GM19395 (cell line): ENCODE data around the gene TRIP10.
A peak's percentile ranks its signal among the peaks of the same experiment; 100 is the strongest.

ENCODE experiments used
- ATAC-seq: cut with Tn5 transposase; IDR thresholded peaks from one replicate; pipeline ENCODE4 v1.9.1; 2021; ENCODE audit warnings: mild to moderate bottlenecking, moderate library complexity; ENCODE audit not compliant: unreplicated experiment

TRIP10 gene

DNA sequence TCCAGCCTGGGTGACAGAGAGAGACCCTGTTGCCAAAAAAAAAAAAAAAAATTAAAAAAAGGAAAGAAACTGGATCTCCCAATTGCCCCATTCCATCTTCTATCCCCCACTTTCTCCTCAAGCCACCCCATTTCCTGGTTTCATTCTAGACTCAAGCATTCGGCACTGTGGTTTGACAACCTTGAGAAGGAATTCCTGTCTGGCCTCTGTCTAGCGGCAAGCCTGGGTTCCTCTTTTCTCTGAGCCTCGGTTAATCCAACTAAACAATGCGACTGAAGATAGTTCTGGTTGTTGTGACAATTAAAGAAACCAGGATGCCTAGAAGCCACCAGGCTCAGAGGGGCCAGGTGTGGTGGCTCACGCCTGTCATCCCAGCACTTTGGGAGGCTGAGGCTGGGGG lies 15.7 kb upstream of the TRIP10 start:
- no peak for ATAC-seq

DNA sequence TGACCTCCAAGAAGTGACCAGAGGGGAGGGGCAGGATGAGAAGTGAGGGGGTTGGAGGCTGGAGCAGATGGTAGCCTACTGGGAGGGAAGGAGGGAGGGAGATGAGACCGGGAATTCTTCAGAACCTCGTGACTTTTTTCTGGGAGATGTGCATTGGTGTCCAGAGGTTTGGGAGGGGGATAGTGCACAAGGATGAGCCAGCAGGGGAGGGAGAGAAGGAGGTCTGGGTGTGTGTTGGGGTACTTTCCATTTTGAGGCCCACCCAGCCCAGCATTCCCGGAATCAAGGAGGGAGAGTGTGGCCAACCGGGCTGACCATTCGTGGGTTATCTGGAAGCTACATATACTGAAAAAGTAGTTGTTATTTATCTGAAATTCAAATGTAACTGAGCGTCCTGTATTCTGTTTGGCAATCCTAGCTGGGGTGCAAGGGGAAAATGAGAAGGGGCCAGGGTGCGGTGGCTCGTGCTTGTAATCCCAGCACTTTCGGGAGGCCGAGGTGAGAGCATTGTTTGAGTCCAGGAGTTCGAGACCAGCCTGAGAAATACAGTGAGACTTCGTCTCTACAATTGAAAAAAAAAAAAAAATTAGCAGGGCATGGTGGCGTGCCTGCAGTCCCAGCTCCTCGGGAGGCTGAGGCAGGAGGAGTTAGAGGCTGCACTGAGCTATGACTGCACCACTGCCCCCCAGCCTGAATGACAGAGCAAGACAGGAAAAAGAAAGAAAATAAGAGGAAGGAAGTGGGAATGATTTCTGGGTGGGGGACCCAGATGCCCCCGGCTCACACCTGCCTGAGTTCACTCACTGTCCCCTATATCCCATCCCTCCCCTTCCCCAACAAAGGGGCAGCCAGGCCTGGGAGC lies 14.6 kb upstream of the TRIP10 start:
- ATAC-seq, result no peak

DNA sequence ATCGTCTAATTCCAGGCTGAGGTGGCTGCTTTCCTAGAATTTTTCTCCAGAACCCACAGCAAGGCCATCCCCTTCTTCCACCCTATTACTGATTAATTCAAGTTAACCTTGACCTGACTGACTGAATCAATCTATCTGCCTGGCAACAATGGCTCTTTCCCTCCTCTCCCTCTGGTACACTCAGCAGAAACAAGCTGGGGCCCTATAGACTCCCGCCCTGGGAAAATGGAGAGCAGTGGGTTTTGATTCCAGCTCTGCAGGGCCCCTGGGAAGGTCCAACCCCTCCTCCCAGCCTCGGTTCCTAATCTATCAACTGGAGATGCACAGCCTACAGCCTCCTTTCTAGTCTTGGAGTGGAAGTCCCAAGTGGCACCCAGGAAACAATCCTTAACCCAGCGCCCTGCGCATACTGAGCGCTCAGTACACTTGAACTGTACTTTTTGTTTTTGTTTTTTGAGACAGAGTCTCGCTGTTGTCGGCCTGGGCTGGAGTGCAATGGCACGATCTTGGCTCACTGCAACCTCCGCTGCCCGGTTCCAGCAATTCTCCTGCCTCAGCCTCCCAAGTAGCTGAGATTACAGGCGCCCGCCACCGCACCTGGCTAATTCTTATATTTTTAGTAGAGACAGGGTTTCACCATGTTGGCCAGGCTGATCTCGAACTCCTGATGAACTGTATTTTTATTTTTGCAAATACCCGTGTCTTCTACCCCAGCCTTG lies 13.8 kb upstream of the TRIP10 start:
- no peak for ATAC-seq

DNA sequence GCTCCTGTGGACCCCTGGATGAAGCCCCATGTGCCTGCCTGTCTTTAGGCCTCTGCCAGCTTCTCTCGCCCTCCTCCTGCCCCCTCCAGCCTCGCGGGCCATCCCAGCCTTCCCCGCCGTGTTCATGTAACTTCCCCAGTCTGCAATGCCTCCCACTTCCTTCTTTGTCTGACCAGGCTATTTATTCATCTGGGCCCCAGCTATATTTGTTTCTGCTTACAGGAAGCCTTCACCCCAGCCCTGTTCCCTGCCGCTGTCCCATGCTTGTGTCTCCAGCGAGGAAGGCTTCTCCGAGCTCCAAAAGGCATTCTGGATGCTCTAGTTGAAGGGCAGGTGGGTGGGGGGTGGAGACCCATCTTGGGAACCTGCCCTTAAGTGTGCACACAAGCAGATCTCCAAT lies 11.1 kb upstream of the TRIP10 start:
- ATAC-seq, result no peak

DNA sequence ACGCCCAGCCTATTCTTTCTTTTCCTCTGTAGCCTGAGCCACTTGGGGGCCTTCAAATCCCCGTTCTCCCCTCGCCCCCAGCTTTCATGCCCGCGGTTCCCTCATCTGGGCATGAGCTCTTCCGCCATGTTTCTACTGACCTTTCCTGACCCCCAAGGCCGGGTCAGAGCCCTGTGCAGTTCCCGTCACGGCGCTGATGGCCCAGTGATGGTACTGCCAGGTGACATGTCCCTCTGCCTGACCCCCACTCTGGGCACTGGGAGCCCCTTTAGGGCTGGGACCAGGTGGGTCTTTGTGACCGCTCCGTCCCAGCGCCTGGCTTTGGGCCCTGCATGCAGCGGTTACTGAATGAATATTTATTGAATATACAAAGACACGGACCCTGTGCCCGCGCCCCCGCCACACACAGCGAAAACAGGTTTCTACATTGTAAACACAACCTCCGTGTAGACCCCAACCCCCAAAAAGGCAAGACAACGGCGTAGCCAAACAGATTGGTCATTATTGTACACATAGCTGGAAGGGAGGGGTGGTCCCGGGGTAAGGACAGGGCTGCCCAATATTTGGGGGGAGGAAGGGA lies 9.8 kb upstream of the TRIP10 start:
- ATAC-seq, result no peak

DNA sequence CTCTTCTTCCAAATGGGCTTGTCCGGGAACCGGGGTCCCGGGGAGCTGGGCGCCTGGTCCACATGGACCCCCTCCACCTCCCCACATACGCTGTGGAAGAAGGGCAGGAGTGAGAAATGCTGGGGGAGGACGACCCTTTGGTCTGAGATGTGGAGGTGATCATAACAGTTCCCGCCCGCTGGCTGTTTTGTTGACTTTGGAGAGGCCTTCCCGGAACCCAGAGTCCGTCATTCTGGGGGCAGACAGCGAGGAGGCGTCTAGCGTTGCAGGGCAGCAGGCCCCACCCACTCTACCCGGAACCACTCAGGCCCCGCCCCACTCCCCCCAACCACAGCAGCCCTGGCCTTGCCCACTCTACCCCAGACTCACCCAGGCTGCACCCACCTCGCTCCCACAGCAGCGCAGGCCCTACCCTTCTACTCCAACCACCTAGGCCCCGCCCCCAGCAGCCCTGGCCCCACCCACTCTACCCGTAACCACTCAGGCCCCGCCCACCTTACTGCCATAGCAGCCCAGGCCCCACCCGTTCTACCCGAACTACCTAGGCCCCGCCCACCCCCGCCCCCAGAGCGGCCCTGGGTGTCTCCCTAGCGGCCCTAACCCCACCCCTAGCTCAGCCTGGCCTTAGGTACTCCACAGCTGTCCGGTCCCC lies 9.2 kb upstream of the TRIP10 start:
- ATAC-seq, result no peak

DNA sequence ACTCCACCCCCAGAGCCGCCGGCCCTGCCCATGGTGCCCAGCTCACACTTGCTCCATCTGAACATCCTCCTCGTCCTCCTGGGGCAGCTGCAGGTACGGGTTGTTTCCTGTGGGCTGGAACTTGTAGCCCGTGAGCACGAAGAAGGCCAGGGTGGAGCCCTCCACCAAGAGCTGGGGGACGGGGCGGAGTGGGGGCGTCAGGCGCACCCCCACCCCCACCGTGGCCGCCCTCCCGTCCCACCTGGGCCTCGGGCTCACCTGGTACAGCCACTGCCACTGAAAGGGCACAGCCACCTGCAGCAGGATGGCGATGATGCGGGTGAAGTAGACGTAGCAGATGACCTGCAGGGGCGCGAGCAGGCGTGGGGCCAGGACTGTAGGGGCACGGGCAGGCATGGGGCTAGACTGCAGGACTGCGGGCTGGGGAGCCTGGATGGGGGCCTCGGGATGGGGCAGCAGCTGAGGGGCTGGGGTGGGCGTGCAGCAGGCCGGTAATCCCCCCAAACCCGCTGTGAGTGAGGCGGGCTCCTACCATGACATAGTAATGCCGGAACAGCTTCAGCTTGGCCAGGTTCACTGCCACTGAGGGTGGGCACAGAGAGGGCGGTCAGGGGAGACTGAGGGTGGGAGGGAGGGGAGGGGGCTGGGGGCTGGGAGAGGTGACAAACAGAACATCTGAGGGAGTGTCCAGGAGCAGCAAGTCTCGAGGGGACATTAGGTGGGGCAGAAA lies 8.4 kb upstream of the TRIP10 start:
- no peak for ATAC-seq

DNA sequence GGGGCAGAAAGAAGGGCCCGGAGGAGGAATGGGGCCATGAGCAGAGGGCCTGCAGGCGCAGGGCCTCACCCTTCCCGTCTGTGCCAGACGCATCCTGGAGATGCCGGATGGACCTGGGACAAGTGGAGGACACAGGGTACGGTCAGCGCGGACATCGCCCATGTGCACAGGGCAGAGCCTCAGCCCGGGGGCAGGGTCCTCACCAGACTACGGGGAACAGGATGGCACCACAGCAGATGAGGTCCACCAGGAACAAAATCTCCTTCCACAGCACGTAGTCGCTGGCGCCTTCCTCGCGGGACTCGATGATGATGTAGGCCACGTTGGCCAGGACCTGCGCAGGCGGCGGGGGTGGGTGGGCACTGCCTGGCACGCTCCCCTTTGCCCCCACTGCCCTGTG lies 7.7 kb upstream of the TRIP10 start:
- ATAC-seq, result no peak

DNA sequence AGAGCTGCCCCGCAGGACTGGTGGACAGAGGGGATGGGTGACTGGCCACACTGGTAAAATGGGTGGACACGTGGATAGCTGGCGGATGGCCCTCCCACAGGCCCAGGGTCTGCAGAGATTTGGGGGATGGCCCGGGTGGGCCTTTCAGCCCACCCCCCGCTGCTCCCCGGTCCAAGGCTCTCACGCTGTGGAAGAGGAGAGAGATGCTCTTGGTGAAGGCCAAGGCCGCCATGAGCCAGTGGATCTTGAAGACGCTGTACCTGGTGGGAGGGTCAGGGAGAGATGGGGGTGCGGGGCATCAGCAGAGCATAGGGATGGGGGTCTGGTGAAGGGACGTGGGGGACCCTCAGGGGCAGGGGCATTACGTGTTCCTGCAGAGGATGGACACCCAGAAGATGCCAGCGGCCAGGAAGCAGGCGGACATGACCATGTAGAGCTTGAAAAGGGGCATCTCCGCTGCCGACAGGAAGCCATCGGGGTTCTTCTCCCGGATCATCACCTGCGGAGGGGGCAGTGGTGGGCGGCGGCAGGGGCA lies 6.6 kb upstream of the TRIP10 start:
- no peak for ATAC-seq

DNA sequence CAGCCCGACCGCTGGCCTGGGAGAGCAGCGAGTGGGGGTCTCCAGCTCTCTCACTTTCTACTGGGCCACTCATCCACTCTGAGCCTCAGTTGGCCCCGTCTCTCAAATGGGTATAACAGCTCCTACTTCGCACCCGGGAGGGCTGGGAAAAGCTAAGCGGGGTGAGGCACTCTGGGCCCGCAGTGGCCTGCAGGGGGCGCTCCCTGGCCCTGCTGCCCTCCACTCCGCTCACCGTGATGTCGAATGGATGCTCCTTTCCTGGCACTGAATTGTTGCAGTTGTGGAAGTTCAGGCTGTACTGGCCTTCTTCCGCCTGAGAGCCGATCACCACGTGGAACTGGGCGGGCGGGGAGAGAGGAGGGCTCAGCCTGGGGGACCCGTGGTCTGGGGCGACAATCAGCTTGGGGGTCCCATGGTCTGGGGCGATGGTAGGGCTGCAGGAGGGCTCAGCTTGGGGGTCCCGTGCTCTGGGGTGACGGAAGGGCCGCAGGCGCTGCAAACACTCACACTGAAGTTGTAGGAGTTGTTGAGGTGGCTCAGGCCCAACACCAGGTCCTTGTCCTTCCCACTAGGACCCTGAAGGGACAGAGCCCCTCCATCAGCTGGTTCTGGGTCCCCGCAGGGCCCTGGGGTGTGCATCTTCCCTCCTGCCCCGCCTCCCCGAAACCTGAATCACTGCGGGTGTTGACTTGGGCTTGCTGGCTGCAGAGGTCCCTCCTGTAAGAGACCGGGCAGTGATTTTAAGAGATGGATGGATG lies 6.0 kb upstream of the TRIP10 start:
- no peak for ATAC-seq

DNA sequence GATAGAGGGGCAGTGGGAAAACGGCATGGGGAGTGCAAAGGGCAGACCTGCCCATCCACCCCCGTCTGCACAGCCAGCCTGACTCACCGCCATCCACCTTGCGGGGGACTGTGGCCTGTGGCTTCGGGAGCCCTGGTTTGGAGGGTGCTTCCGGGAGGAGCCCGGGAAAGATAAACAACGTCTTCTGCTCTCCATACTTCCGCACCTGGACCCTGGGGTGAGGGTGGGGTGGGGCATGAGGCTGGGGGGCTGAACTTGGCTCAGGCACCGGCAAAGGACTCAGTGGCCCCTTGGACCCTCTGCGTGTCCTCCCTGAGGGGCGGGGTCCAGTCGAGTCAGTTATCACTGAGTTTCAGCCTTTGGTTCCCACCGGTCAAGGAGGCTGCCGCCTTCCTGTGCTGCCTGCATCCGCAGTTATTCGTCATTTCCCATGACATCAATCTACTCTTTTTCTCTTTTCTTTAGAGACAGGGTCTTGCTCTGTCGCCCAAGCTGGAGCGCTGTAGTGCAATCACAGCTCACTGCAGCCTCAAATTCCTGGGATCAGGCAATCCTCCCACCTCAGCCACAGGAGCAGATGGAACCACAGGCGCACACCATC lies 5.3 kb upstream of the TRIP10 start:
- no peak for ATAC-seq

DNA sequence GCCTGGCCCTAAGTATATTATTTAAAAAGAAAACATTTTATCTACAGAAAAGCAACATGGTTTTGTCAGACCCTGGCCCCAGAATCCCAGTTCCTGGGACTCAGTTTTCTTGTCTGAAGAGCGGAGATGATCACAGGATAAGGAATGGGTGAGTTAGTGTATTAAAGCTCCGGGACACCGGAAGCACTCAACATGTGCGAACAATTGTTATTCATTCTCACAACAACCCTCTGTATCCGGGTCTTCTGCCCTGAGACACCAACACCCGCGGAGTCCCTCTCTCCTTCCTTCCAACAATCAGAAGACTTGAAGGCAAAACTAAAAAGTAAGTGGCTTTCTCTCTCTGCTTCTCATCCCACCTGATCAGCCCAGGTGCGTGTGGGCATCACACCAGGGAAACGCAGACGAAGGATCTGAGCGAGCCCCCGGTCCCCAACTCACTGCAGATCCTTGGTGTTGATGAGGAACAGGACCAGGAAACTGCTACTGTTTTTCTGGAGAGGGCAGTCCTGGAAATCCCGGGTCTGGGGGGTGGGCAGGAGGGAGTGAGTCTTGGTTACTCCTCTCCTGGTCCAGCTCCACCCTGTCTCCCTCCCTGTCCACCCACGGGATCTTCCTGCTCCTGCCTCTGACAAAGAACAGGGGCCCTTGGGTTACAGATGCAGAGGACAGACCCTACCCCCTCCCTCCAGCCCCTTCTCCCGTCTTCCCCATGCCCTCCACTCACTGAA lies 4.1 kb upstream of the TRIP10 start:
- ATAC-seq, result no peak

DNA sequence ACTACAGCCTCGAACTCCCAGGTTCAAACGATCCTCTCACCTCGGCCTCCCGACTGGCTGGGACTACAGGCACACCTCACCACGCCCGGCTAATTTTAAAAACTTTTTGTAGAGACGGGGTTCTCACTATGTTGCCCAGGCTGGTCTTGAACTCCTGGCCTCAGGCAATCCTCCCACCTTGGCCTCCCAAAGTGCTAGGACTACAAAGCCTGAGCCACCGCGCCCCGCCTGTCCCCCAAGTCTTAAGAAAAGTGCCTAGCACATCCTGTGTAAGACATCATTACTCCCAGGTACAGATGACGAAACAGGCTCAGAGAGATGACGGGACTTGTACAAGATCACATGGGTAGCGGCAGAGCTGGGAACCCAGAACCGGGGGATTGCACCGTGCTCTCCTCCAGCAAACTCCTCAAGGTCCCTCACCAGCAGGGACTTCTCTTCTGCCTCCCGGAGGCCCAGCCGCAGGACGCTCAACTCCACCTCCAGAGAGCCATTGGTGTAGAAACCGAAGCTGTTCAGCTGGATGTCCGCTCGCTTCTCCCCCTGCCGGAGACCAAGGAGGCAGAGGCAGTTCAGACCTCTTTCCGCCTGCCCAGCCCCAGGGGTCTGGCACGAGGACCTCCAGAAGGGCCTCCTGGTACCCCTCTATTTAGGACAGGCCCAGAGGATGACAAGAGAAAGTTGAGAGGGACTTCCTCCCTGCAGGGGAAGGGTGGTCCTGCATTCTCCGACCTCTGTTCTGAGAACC lies 3.1 kb upstream of the TRIP10 start:
- ATAC-seq, result no peak

DNA sequence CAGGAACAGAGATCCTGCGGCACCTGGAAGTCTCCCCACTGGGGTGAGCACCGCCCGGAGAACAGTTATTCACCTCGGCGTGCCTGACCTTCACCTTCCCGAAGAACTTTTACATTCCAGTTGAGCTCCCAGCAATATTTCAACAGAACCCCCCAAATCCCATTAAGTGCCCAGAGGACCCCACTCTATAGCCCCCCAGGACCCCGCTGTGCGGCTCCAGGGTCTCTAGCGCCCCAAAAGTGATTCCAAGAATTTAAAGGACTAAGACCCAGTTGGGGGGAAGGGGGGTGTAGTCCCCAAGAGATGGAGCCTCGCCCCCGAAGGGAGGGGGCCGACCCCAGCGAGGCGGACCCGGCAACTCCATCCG lies 2.6 kb upstream of the TRIP10 start:
- ATAC-seq, result no peak

DNA sequence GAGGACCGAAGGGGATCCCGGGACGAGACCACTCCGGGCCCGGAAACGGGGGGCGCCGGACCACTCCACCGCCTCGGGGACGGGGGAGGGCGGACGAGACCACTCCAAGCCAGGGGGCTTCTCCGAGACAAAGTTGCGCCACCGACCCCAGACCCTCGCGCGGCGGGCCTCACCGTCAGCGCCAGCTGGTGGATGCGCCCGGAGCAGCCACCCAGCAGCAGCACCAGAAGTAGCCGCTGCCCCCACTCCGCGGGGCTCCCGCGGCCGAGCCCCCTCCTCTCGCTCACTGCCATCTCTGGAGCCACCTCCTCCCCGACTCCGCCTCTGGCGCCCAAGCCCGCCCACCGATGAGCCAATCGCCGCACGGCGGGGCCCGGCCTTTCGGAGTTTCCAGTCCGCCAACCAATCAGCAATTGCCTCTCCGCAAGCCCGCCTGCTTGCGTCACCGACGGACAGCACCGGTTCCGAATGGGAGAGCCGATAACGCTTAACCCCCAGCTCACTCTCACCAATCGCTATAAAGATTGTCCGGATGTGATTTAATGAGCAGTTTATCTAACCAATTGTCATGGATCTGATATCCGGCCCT lies 2.1 kb upstream of the TRIP10 start, which contains the start of gene GPR108:
Gene GPR108, minus strand, starts transcription at position 297 of the 589 bp plus-strand sequence. Its CDS starts 4 bp downstream, at position 293.
- peak; percentile 67 for ATAC-seq

DNA sequence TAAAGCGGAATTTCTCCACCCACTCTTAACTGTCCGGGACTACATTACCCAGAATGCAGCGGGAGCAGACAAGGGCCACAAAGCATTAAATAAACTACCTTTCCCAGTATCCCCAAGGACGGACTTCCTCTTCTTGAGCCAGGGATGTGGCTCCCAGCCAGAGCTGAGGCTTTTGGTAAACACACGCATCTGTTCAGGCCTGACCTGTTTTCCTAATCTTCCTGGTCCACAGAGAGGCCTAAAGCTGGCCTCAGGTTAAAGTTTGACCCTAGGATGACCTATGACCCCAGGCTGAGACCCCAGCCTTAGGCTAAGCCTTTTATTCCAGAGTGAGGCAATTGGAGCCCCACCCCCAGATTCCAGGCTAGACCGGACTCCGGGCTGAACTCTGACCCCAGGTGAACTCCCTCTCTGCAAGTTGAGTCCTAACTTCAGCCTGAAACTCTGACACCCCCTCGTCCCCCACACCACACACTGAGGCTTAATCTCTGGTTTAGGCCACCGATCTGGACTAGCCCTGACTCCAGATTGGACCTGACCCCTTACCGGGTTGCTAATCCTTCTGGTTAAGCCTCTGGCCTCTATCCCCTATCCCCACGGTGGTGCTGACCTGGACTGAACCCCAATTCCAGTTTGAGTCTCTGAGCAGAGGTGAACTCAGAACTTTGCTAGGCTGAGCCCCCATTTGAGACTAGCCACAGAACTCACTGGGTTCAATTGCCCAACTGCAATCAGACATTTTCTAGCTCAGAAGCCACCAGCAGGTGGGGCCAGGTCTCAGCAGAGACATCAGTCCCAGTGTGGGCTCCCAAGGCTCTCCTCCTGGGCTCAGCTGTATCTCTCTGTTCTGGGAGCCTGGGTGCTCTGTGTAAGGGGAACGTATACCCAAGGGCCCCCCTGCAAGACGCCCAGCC lies 1.4 kb upstream of the TRIP10 start:
- ATAC-seq, result no peak
